ENCODE data around the gene CELA3B. TPM values are rescaled to one million over a fixed set of nuclear protein-coding genes. Genes with fewer than 3 reads are reported as not detected.
"Not testable (repeated sequence)": the region's sequence is repeated elsewhere in the genome, so short reads cannot be mapped to it uniquely, and the experiment has no call there.

CELA3B gene
- total RNA-seq, 1 donor from 2014 or later: 0.90 TPM

- not testable (repeated sequence) for DNase-seq (ENCODE audit: low spot score)
Observed at GRCh38 chr1:21942959-21943640, 33.7 kb upstream of the CELA3B start.

GRCh38 chr1:21944733-21945073 lies 32.1 kb upstream of the CELA3B start:
- DNase-seq (ENCODE audit: low spot score): no peak

- DNase-seq (ENCODE audit: low spot score): no peak
Observed at GRCh38 chr1:21946836-21947587, 29.8 kb upstream of the CELA3B start.

- DNase-seq (ENCODE audit: low spot score): no peak
Observed at GRCh38 chr1:21950734-21951133, 26.1 kb upstream of the CELA3B start.

- DNase-seq (ENCODE audit: low spot score): no peak
Observed at GRCh38 chr1:21951226-21951870, 25.5 kb upstream of the CELA3B start.

- no peak for DNase-seq (ENCODE audit: low spot score)
Observed at GRCh38 chr1:21952786-21953520, 23.9 kb upstream of the CELA3B start.

GRCh38 chr1:21955058-21955457 lies 21.8 kb upstream of the CELA3B start:
- DNase-seq (ENCODE audit: low spot score): no peak

- DNase-seq (ENCODE audit: low spot score): no peak
Observed at GRCh38 chr1:21955501-21956281, 21.1 kb upstream of the CELA3B start.

- DNase-seq (ENCODE audit: low spot score): no peak
Observed at GRCh38 chr1:21956720-21957552, 19.9 kb upstream of the CELA3B start.

- DNase-seq (ENCODE audit: low spot score): no peak
Observed at GRCh38 chr1:21961337-21961736, 15.5 kb upstream of the CELA3B start.

GRCh38 chr1:21961799-21962198 lies 15.0 kb upstream of the CELA3B start:
- DNase-seq (ENCODE audit: low spot score): no peak

- no peak for DNase-seq (ENCODE audit: low spot score)
Observed at GRCh38 chr1:21963477-21964217, 13.2 kb upstream of the CELA3B start.

GRCh38 chr1:21966247-21967000 lies 10.4 kb upstream of the CELA3B start:
- no peak for DNase-seq (ENCODE audit: low spot score)

- DNase-seq (ENCODE audit: low spot score): not testable (repeated sequence)
Observed at GRCh38 chr1:21967216-21967615, 9.6 kb upstream of the CELA3B start.

GRCh38 chr1:21969066-21969465 lies 7.8 kb upstream of the CELA3B start:
- DNase-seq (ENCODE audit: low spot score): not testable (repeated sequence)

- not testable (repeated sequence) for DNase-seq (ENCODE audit: low spot score)
Observed at GRCh38 chr1:21970523-21970922, 6.3 kb upstream of the CELA3B start.

- not testable (repeated sequence) for DNase-seq (ENCODE audit: low spot score)
Observed at GRCh38 chr1:21972973-21973441, 3.8 kb upstream of the CELA3B start.

GRCh38 chr1:21973948-21974347 lies 2.9 kb upstream of the CELA3B start:
- DNase-seq (ENCODE audit: low spot score): not testable (repeated sequence)
